ENCODE results near the gene HOXB8. TPM values are rescaled to one million over a fixed set of nuclear protein-coding genes. Genes with fewer than 3 reads are reported as not detected.

Gene HOXB8
- total RNA-seq, 1 experiment from 2014 or later = not detected

- ChIA-PET POLR2A (ENCODE audit: unreplicated experiment) (no interaction called here), CTCF (interaction anchor here (0.8 kb wide), 1 partner anchor 12 kb away, joined by 4 read pairs; no protein-coding TSS in a partner anchor)
- H3K9me2 ChIP-seq (replicated peaks; ENCODE audit: low read length) = no peaks in the 10 kb centered on the region
- H3K27ac ChIP-seq (ENCODE audit: low read length) = no peak overlapping the region
- no peak overlapping the region for H3K9ac ChIP-seq (ENCODE audit: low read length)
- no peaks in the 10 kb centered on the region for H3K4me1 ChIP-seq (ENCODE audit: insufficient read depth, low read length)
- H3K36me3 ChIP-seq (ENCODE audit: low read depth, low read length) = no peaks in the 10 kb centered on the region
- intact Hi-C loops (cut with micrococcal nuclease) = no loop called here
- no TSS peak for BruUV-seq (replicated peaks)
- H2AFZ ChIP-seq (ENCODE audit: low read length) = no peak overlapping the region
- no peaks in the 10 kb centered on the region for H3F3A ChIP-seq (ENCODE audit: low read length, unreplicated experiment)
- no peak overlapping the region for H3K4me3 ChIP-seq (ENCODE audit: low read length)
- no peak overlapping the region for H3K4me2 ChIP-seq (ENCODE audit: low read length)
- H3K27me3 ChIP-seq (ENCODE audit: low read length) = no peaks in the 10 kb centered on the region
- ATAC-seq (no peak), DNase-seq (no peak)
- H4K20me1 ChIP-seq (ENCODE audit: low read length) = no peaks in the 10 kb centered on the region
- no peaks in the 10 kb centered on the region for H3K9me3 ChIP-seq (ENCODE audit: low read length)
- TF ChIP-seq EZH2 (IDR thresholded peaks at IDR 0.05; ENCODE audit: low read length, unreplicated experiment) = no peak
- TF ChIP-seq CTCF (conservative IDR thresholded peaks at IDR 0.05; ENCODE audit: low read depth, low read length) = no peak
- no peak for TF ChIP-seq EZH2phosphoT487 (IDR thresholded peaks at IDR 0.05; ENCODE audit: borderline replicate concordance, low read length)
- no peaks in the 10 kb centered on the region for H3K79me2 ChIP-seq (ENCODE audit: low read length)
Measured at GRCh38 chr17:48562934-48563333, 52.2 kb downstream of the HOXB8 start.

Small RNA genes lying within 50 kb of the gene (microRNA-seq; reads per million reads assigned to microRNA genes)
- gene MIR196A1 (ENCODE audit: unreplicated experiment) = not detected

Other genes with a start within 250 kb of the HOXB8 start
- not detected in 2 replicates for gene SKAP1, start 185.1 kb downstream of the HOXB8 start, total RNA-seq (2014; rRNA removed)
- not detected in 2 replicates for gene HOXB1, start 84.3 kb downstream of the HOXB8 start, total RNA-seq (2014; rRNA removed)
- 1.1 TPM in 1 of 2 replicates, not detected in the other for gene HOXB2, start 70.2 kb downstream of the HOXB8 start, total RNA-seq (2014; rRNA removed)
- 0.22 and 0.58 TPM in 2 replicates for gene HOXB4, start 36.9 kb downstream of the HOXB8 start, total RNA-seq (2014; rRNA removed)
- gene HOXB3, start 25.1 kb downstream of the HOXB8 start, total RNA-seq (2014; rRNA removed) = 6.0 and 8.8 TPM in 2 replicates
- gene HOXB5, start 21.5 kb downstream of the HOXB8 start, total RNA-seq (2014; rRNA removed) = 0.40 and 0.95 TPM in 2 replicates
- gene HOXB6, start 10.3 kb downstream of the HOXB8 start, total RNA-seq (2014; rRNA removed) = 9.5 and 11.3 TPM in 2 replicates
- gene HOXB7, start 4.3 kb downstream of the HOXB8 start, total RNA-seq (2014; rRNA removed) = not detected in 2 replicates
- 7.0 and 8.3 TPM in 2 replicates for gene HOXB9, start 11.1 kb upstream of the HOXB8 start, total RNA-seq (2014; rRNA removed)
- gene PRAC1, start 107.2 kb upstream of the HOXB8 start, total RNA-seq (2014; rRNA removed) = 33.5 and 44.4 TPM in 2 replicates
- 44.1 and 51.4 TPM in 2 replicates for gene PRAC2, start 107.9 kb upstream of the HOXB8 start, total RNA-seq (2014; rRNA removed)
- 80.8 and 96.5 TPM in 2 replicates for gene HOXB13, start 113.5 kb upstream of the HOXB8 start, total RNA-seq (2014; rRNA removed)
- gene TTLL6, start 201.9 kb upstream of the HOXB8 start, total RNA-seq (2014; rRNA removed) = 0.29 and 0.40 TPM in 2 replicates
- 47.2 and 49.4 TPM in 2 replicates for gene CALCOCO2, start 215.7 kb upstream of the HOXB8 start, total RNA-seq (2014; rRNA removed)

Data from PC-3 (cell line).